KMS-11 (cell line): ENCODE results near the gene SPACDR.

Experiments used
- H2AFZ ChIP-seq: fragments of 200-600 bp; sonication (generic); 2 replicates; pipeline ENCODE4 v1.6.1; 2016; ENCODE audit warnings: antibody characterized with exemption, mixed run types, low read depth
- H3K27ac ChIP-seq: fragments of 200-600 bp; sonication (generic); 2 replicates; pipeline ENCODE4 v1.6.1; 2016; ENCODE audit warnings: mild to moderate bottlenecking, mixed run types
- H3K27me3 ChIP-seq: fragments of 200-600 bp; sonication (generic); 2 replicates; pipeline ENCODE4 v1.6.1; 2017; ENCODE audit warnings: mild to moderate bottlenecking, low read depth, mixed run types, moderate library complexity; ENCODE audit not compliant: insufficient read depth
- H3K36me3 ChIP-seq: fragments of 200-600 bp; sonication (generic); 2 replicates; pipeline ENCODE4 v1.6.1; 2017; ENCODE audit warnings: mild to moderate bottlenecking, mixed run types; ENCODE audit not compliant: insufficient read depth
- H3K4me1 ChIP-seq: fragments of 200-600 bp; sonication (generic); 2 replicates; pipeline ENCODE4 v1.6.1; 2016; ENCODE audit warnings: mild to moderate bottlenecking, low read depth, mixed run types; ENCODE audit not compliant: poor library complexity, severe bottlenecking
- H3K4me2 ChIP-seq: fragments of 200-600 bp; sonication (generic); 2 replicates; pipeline ENCODE4 v1.7.0; 2016; ENCODE audit warnings: mild to moderate bottlenecking, mixed run types
- H3K4me3 ChIP-seq: fragments of 200-600 bp; sonication (generic); IDR thresholded peaks from 2 replicates; pipeline ENCODE4 v1.6.1; 2017; ENCODE audit warnings: low read depth, low read length, mixed read lengths; ENCODE audit not compliant: insufficient read depth
- H3K79me2 ChIP-seq: fragments of 200-600 bp; sonication (generic); 2 replicates; pipeline ENCODE4 v1.6.1; 2016; ENCODE audit warnings: low read depth, mixed run types; ENCODE audit not compliant: insufficient read depth
- H3K9ac ChIP-seq: fragments of 200-600 bp; sonication (generic); 2 replicates; pipeline ENCODE4 v1.6.1; 2016; ENCODE audit warnings: mild to moderate bottlenecking, mixed run types
- H4K20me1 ChIP-seq: fragments of 200-600 bp; sonication (generic); 2 replicates; pipeline ENCODE4 v1.6.1; 2016; ENCODE audit warnings: mild to moderate bottlenecking, mixed run types; ENCODE audit not compliant: insufficient read depth
- CTCF ChIP-seq: fragments of 200-600 bp; sonication (generic); conservative IDR thresholded peaks from 2 replicates; pipeline ENCODE4 v1.6.1; 2017; ENCODE audit warnings: low read depth, mild to moderate bottlenecking, antibody characterized with exemption, low read length, moderate library complexity, mixed read lengths

Gene SPACDR

DNA sequence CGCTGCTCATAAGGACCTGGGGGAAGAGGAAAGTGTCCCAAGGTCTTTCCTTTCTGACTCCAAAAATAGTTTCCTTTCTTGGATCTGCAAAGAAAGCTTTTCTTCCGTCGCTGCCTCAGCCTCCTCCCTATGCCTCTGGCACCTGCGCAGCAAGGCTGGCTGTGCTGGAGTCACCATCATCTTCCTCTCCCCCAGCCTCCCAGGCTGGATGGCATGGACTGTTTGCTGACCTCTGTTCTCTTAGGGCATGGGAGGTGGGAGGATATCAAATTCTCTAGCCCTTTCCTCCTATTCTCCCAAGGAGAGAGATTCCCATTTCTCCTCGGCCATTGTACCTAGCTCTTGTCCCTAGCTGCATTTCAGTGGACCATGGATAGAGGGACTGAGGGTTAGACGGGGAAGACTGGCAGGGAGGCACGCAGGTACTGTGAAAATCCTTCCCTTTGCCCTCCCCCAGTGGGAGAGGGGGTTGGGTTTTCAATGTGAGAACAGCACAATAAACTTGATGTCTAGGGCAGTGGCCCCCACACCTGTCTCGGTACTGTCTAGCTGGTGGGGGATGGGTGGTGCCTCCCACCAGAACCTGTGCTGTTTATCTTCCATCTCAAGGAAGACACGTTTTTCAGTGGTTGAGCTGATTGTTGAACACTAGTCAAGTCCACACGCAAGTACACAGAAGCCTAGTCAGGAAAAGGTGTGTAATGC lies 30.3 kb downstream of the SPACDR start:
- Histone ChIP-seq H3K9ac (no peak overlapping the region), H3K4me2 (no peak overlapping the region; the same call in 1 of the 2 replicates), H4K20me1 (no peaks in the 10 kb centered on the region)

DNA sequence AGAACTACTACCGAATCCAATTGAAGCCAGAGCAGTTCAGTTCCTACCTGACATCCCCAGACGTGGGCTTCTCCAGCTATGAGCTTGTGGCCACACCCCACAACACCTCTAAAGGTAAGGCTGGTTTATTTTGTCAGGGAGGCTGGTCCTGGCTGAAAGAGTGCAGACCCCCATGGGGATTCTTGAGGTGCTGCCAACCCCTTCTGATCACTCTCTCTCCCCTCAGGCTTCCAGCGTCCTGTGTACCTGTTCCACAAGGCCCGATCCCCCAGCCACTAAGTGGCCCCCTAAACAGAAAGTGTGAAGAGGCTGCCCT lies 30.8 kb downstream of the SPACDR start:
- Histone ChIP-seq H3K79me2 (peaks cover 49% of the 10 kb centered on the region), H3K27me3 (no peaks in the 10 kb centered on the region), H3K4me1 (peaks cover 39% of the 10 kb centered on the region), H3K4me2 (no peak overlapping the region), H3K27ac (no peak overlapping the region), H3K4me3 (no peak overlapping the region), H4K20me1 (no peaks in the 10 kb centered on the region), H3K9ac (no peak overlapping the region), H2AFZ (no peak overlapping the region), H3K36me3 (peaks cover 4% of the 10 kb centered on the region; the same call in 1 of the 2 replicates)
- no peak for TF ChIP-seq CTCF

More for the DNA sequence above, 30.3 kb downstream of the SPACDR start:
- peaks cover 39% of the 10 kb centered on the region for H3K4me1 ChIP-seq
- no peaks in the 10 kb centered on the region for H3K27me3 ChIP-seq
- TF ChIP-seq CTCF: no peak
- no peak overlapping the region for H2AFZ ChIP-seq
- no peak overlapping the region for H3K4me3 ChIP-seq
- no peak overlapping the region for H3K27ac ChIP-seq
- H3K36me3 ChIP-seq: peaks cover 4% of the 10 kb centered on the region; the same call in 1 of the 2 replicates
- H3K79me2 ChIP-seq: peaks cover 49% of the 10 kb centered on the region

- no peak overlapping the region for H2AFZ ChIP-seq
- H3K79me2 ChIP-seq: peaks cover 49% of the 10 kb centered on the region
- H3K36me3 ChIP-seq: peaks cover 4% of the 10 kb centered on the region; the same call in 1 of the 2 replicates
- no peaks in the 10 kb centered on the region for H4K20me1 ChIP-seq
- H3K4me2 ChIP-seq: 0 out of 2 replicates have a peak overlapping the region, but pooled peaks have one; percentile 4
- peak overlapping the region; percentile 23; the same call in 1 of the 2 replicates for H3K27ac ChIP-seq
- TF ChIP-seq CTCF: no peak
- H3K27me3 ChIP-seq: no peaks in the 10 kb centered on the region
- H3K9ac ChIP-seq: no peak overlapping the region
- H3K4me3 ChIP-seq: no peak overlapping the region
- peaks cover 42% of the 10 kb centered on the region for H3K4me1 ChIP-seq
These were observed 31.3 kb downstream of the SPACDR start for GRCh38 chr7:100432621-100433275.

GRCh38 chr7:100432053-100432452 lies 32.0 kb downstream of the SPACDR start:
- Histone ChIP-seq H3K4me1 (peaks cover 45% of the 10 kb centered on the region), H3K79me2 (peaks cover 49% of the 10 kb centered on the region), H3K36me3 (peaks cover 4% of the 10 kb centered on the region; the same call in 1 of the 2 replicates), H3K9ac (no peak overlapping the region), H3K4me3 (no peak overlapping the region), H3K27ac (peak overlapping the region; percentile 23; the same call in 1 of the 2 replicates), H4K20me1 (no peaks in the 10 kb centered on the region), H3K27me3 (no peaks in the 10 kb centered on the region), H3K4me2 (0 out of 2 replicates have a peak overlapping the region, but pooled peaks have one; percentile 4), H2AFZ (no peak overlapping the region)
- TF ChIP-seq CTCF: no peak
